Measurements from ENCODE around the gene MCF2.

The MCF2 gene

GRCh38 chrX:139596068-139596467, 111.9 kb downstream of the MCF2 start:
- DNase-seq: no peak

GRCh38 chrX:139585613-139586012, 122.4 kb downstream of the MCF2 start:
- DNase-seq: no peak

GRCh38 chrX:139581068-139581467, 126.9 kb downstream of the MCF2 start:
- DNase-seq: no peak

- DNase-seq: no peak
These were observed 141.0 kb downstream of the MCF2 start for GRCh38 chrX:139566981-139567380.

GRCh38 chrX:139563251-139563650, 144.7 kb downstream of the MCF2 start:
- no peak for DNase-seq

GRCh38 chrX:139560221-139560620, 147.7 kb downstream of the MCF2 start:
- no peak for DNase-seq

GRCh38 chrX:139559383-139560042, 148.5 kb downstream of the MCF2 start:
- DNase-seq: no peak

- DNase-seq: no peak
These were observed 152.8 kb downstream of the MCF2 start for GRCh38 chrX:139554991-139555675.

GRCh38 chrX:139554376-139554775, 153.6 kb downstream of the MCF2 start:
- DNase-seq: no peak

GRCh38 chrX:139544591-139544990, 163.4 kb downstream of the MCF2 start:
- DNase-seq: no peak

GRCh38 chrX:139543920-139544319, 164.0 kb downstream of the MCF2 start:
- no peak for DNase-seq

- DNase-seq: no peak
These were observed 165.3 kb downstream of the MCF2 start for GRCh38 chrX:139542652-139543051.

GRCh38 chrX:139538907-139539790, 168.8 kb downstream of the MCF2 start:
- no peak for DNase-seq

- DNase-seq: no peak
These were observed 174.5 kb downstream of the MCF2 start for GRCh38 chrX:139533444-139533843.

GRCh38 chrX:139532834-139533233, 175.1 kb downstream of the MCF2 start:
- no peak for DNase-seq
